Fibroblast of lung (primary cell): ENCODE measurements around the gene WDR36. TPM values are rescaled to one million over a fixed set of nuclear protein-coding genes. Genes with fewer than 3 reads are reported as not detected.

Experiments used
- DNase-seq, 2 donors: peaks; one replicate each; pipeline versions ENCODE4 v3.0.0 to v3.0.0-alpha.2; 2010; ENCODE audit warnings: low read depth in 2 of 2
- H2AFZ ChIP-seq: 2 replicates; pipeline ENCODE4 v1.5.1; 2012; ENCODE audit warnings: low read length, control low read depth, inconsistent platforms
- H3K27ac ChIP-seq: 2 replicates; pipeline ENCODE4 v1.5.1; 2011; ENCODE audit warnings: low read length, control low read depth; ENCODE audit not compliant: insufficient read depth
- H3K27me3 ChIP-seq: 2 replicates; pipeline ENCODE4 v1.5.1; 2011; ENCODE audit warnings: mild to moderate bottlenecking, low read length; ENCODE audit not compliant: control insufficient read depth, insufficient read depth
- H3K36me3 ChIP-seq: 2 replicates; pipeline ENCODE4 v1.5.1; 2011; ENCODE audit warnings: low read length; ENCODE audit not compliant: control insufficient read depth, insufficient read depth
- H3K4me1 ChIP-seq: 2 replicates; pipeline ENCODE4 v1.5.1; 2011; ENCODE audit warnings: low read length; ENCODE audit not compliant: control insufficient read depth, insufficient read depth; ENCODE audit errors: extremely low read depth
- H3K4me2 ChIP-seq: 2 replicates; pipeline ENCODE4 v1.5.1; 2011; ENCODE audit warnings: low read length, control low read depth; ENCODE audit not compliant: insufficient read depth; ENCODE audit errors: extremely low read depth
- H3K4me3 ChIP-seq, 4 experiments: fragments of 200-600 bp in 1 of 4; sonication (generic) in 1 of 4; replicated peaks in 1 of 4; 2 replicates each; pipeline ENCODE4 v1.5.1; 2011 to 2016; ENCODE audit warnings: low read length in 4 of 4, low read depth in 3 of 4, mild to moderate bottlenecking in 3 of 4, control low read depth in 2 of 4, inconsistent platforms in 1 of 4, mixed read lengths in 1 of 4; ENCODE audit not compliant: insufficient read depth in 1 of 4; ENCODE audit errors: control extremely low read depth in 1 of 4
- H3K79me2 ChIP-seq: 2 replicates; pipeline ENCODE4 v1.5.1; 2012; ENCODE audit warnings: mild to moderate bottlenecking, low read length, inconsistent platforms; ENCODE audit not compliant: control insufficient read depth, insufficient read depth
- H3K9ac ChIP-seq: 2 replicates; pipeline ENCODE4 v1.5.1; 2011; ENCODE audit warnings: mild to moderate bottlenecking, low read length, control low read depth; ENCODE audit not compliant: insufficient read depth
- H3K9me3 ChIP-seq: 2 replicates; pipeline ENCODE4 v1.5.1; 2012; ENCODE audit warnings: low read depth, low read length; ENCODE audit not compliant: control insufficient read depth, insufficient read depth
- H4K20me1 ChIP-seq: 2 replicates; pipeline ENCODE4 v1.5.1; 2011; ENCODE audit warnings: low read length; ENCODE audit not compliant: control insufficient read depth, insufficient read depth; ENCODE audit errors: extremely low read depth
- EZH2 ChIP-seq: IDR thresholded peaks from 2 replicates; pipeline ENCODE4 v1.5.1; 2012; ENCODE audit warnings: low read length, control low read depth, mild to moderate bottlenecking; ENCODE audit errors: missing control alignments
- polyA plus RNA-seq, 2 donors: library from polyadenylated mRNA; depleted of rRNA in 1 of 2; stranded (reverse) in 1 of 2; unstranded in 1 of 2; fragments of >200 nt; gene quantifications; 2 replicates each; pipeline ENCODE4 v1.2.1, GENCODE V29; 2011 to 2012; ENCODE audit warnings: missing spikeins in 1 of 2
- total RNA-seq: library from RNA; depleted of rRNA; stranded (reverse); fragments of >200 nt; gene quantifications from 2 replicates; pipeline ENCODE4 v1.2.1, GENCODE V29; 2014
- TF ChIP-seq, protein P1 (sequence below), 2 donors: IDR thresholded peaks in 1 of 2; conservative IDR thresholded peaks in 1 of 2; 1 replicate in 1 of 2; 2 replicates in 1 of 2; pipeline ENCODE4 v1.5.1; 2011 to 2012; ENCODE audit warnings: low read length in 2 of 2, control low read depth in 1 of 2, inconsistent platforms in 1 of 2, low read depth in 1 of 2, mild to moderate bottlenecking in 1 of 2

Gene WDR36
- total and polyA plus RNA-seq, 2 donors (not counting 1 experiment from before 2014, with no cell fraction given): 34.7 to 55.8 TPM

DNA sequence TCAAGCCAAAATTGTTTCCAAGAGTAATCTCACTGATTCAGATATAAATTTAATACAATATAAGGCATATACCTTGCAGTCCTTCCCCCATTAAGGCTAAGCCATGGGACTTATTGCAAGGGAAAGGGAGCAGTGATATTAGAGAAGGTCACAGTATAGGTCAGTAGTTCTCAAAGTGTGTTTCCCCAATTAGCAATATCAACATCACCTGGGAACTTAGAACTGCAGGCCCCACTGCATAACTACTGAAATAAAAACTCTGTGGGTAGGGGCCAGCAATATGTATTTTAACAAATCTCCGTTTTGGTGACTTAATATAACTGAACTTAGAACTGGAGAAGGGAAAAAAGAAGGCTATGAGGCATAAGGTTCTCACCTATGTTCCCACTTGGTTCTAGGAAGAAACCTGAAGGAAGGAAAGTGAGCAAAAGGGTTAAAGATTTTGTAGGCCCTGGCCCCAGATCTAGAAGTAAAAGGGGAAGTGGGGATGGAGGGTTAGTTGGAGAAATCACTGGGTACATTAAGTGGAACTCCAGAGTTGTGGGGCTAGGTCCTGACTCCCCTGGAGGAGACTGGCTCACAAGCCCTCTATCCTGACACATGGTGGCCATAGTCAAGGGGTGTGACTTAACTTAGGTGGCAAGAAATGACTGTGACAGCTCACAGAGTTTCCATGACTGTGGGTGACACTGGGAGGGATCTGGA is 40.7 kb downstream of the WDR36 start:
- no peaks in the 10 kb centered on the region for H3K9me3 ChIP-seq
- H4K20me1 ChIP-seq: no peaks in the 10 kb centered on the region
- H3K9ac ChIP-seq: no peak overlapping the region
- no peak overlapping the region for H3K4me2 ChIP-seq
- H3K36me3 ChIP-seq: no peaks in the 10 kb centered on the region
- no peak for TF ChIP-seq EZH2
- TF ChIP-seq, protein P1, sequence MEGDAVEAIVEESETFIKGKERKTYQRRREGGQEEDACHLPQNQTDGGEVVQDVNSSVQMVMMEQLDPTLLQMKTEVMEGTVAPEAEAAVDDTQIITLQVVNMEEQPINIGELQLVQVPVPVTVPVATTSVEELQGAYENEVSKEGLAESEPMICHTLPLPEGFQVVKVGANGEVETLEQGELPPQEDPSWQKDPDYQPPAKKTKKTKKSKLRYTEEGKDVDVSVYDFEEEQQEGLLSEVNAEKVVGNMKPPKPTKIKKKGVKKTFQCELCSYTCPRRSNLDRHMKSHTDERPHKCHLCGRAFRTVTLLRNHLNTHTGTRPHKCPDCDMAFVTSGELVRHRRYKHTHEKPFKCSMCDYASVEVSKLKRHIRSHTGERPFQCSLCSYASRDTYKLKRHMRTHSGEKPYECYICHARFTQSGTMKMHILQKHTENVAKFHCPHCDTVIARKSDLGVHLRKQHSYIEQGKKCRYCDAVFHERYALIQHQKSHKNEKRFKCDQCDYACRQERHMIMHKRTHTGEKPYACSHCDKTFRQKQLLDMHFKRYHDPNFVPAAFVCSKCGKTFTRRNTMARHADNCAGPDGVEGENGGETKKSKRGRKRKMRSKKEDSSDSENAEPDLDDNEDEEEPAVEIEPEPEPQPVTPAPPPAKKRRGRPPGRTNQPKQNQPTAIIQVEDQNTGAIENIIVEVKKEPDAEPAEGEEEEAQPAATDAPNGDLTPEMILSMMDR (conservative IDR thresholded peaks at IDR 0.05 in 1 of 2, IDR thresholded peaks at IDR 0.05 in 1 of 2; ENCODE audit: low read depth in 1 of 2, low read length in 2 of 2): no peak
- no peak overlapping the region for H3K27ac ChIP-seq
- peaks cover 12% of the 10 kb centered on the region for H3K4me1 ChIP-seq
- H2AFZ ChIP-seq: no peak overlapping the region
- H3K27me3 ChIP-seq: no peaks in the 10 kb centered on the region
- DNase-seq: no peak
- H3K4me3 ChIP-seq: no peak overlapping the region
- H3K79me2 ChIP-seq: no peaks in the 10 kb centered on the region

DNA sequence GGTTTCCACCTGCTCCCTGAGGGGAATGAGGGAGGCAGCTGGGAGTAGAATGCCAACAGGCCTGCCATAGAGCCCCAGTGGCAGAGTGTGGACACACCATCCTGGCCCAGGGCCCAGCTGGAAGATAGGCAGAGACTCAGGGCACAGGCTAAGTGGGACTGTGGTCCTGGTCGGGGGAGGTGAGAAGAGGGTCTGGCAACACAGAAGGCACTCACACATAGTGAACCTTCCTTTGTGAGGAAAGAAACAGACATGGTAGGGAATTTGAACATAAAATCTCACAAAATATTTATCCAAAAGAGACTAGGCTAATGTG is 41.2 kb downstream of the WDR36 start:
- TF ChIP-seq EZH2: no peak
- TF ChIP-seq, protein P1 (conservative IDR thresholded peaks at IDR 0.05 in 1 of 2, IDR thresholded peaks at IDR 0.05 in 1 of 2; ENCODE audit: low read depth in 1 of 2, low read length in 2 of 2): no peak
- no peak overlapping the region for H2AFZ ChIP-seq
- no peak overlapping the region for H3K4me3 ChIP-seq
- no peaks in the 10 kb centered on the region for H3K36me3 ChIP-seq
- H3K27ac ChIP-seq: no peak overlapping the region
- H3K27me3 ChIP-seq: no peaks in the 10 kb centered on the region
- no peaks in the 10 kb centered on the region for H4K20me1 ChIP-seq
- no peak overlapping the region for H3K4me2 ChIP-seq
- no peak overlapping the region for H3K9ac ChIP-seq
- H3K4me1 ChIP-seq: peaks cover 12% of the 10 kb centered on the region
- H3K9me3 ChIP-seq: no peaks in the 10 kb centered on the region
- no peaks in the 10 kb centered on the region for H3K79me2 ChIP-seq
- DNase-seq: no peak

- Histone ChIP-seq H3K27me3 (no peaks in the 10 kb centered on the region), H3K79me2 (no peaks in the 10 kb centered on the region), H3K36me3 (no peaks in the 10 kb centered on the region), H3K27ac (no peak overlapping the region), H4K20me1 (no peaks in the 10 kb centered on the region), H3K4me2 (peak overlapping the region; percentile 39), H3K9me3 (no peaks in the 10 kb centered on the region), H3K4me1 (peaks cover 12% of the 10 kb centered on the region), H2AFZ (no peak overlapping the region), H3K4me3 (no peak overlapping the region), H3K9ac (no peak overlapping the region)
- TF ChIP-seq EZH2: no peak
- TF ChIP-seq, protein P1 (conservative IDR thresholded peaks at IDR 0.05 in 1 of 2, IDR thresholded peaks at IDR 0.05 in 1 of 2; ENCODE audit: low read depth in 1 of 2, low read length in 2 of 2): no peak
- peak; percentile 27 to 80 for DNase-seq
Measured at GRCh38 chr5:111134087-111134486, 41.9 kb downstream of the WDR36 start.
